Panc1 (cell line): ENCODE data around the gene TC2N. TPM values are rescaled to one million over a fixed set of nuclear protein-coding genes. Genes with fewer than 3 reads are reported as not detected.

ENCODE experiments used
- ATAC-seq: fragments of 200-7000 bp; cut with Tn5 transposase; 2 replicates; pipeline ENCODE4 v1.9.1; 2020; ENCODE audit warnings: mild to moderate bottlenecking, moderate library complexity
- BruUV-seq: library from RNA; stranded (reverse); fragments of 400-500 nt; replicated peaks from 2 replicates; lab custom pipeline; 2021; lab: Mats Ljungman, UMichigan
- CTCF ChIA-PET: fragments of 300-600 bp; sonication (Branson Sonifier 250); formaldehyde crosslinking; loops from one replicate; lab custom pipeline; 2022; ENCODE audit warnings: antibody characterized with exemption; lab: Charles Lee
- POLR2A ChIA-PET: fragments of 300-600 bp; sonication (Branson Sonifier 250); formaldehyde crosslinking; loops from one replicate; lab custom pipeline; 2022; ENCODE audit warnings: antibody characterized with exemption; lab: Charles Lee
- DNase-seq: peaks from one replicate; pipeline ENCODE4 v3.0.0-alpha.2; 2010; ENCODE audit warnings: low read depth, low spot score
- H3K27ac ChIP-seq: 2 replicates; pipeline ENCODE4 v1.5.1; 2011; ENCODE audit warnings: mild to moderate bottlenecking, low read length, inconsistent platforms
- H3K27me3 ChIP-seq: fragments of 200-500 bp; sonication (Bioruptor generic); 2 replicates; pipeline ENCODE4 v1.6.0; 2014; ENCODE audit warnings: low read length, inconsistent platforms; ENCODE audit not compliant: control insufficient read depth, insufficient read depth
- H3K36me3 ChIP-seq: fragments of 200-500 bp; sonication (Bioruptor generic); 2 replicates; pipeline ENCODE4 v1.5.1; 2014; ENCODE audit warnings: inconsistent platforms, mild to moderate bottlenecking, low read length, moderate library complexity; ENCODE audit not compliant: control insufficient read depth, insufficient read depth
- H3K4me1 ChIP-seq: 2 replicates; pipeline ENCODE4 v1.5.1; 2011; ENCODE audit warnings: inconsistent platforms, mild to moderate bottlenecking, low read length, moderate library complexity; ENCODE audit not compliant: control insufficient read depth, insufficient read depth
- H3K4me3 ChIP-seq, 2 experiments: 2 replicates each; pipeline ENCODE4 v1.5.1; 2011 to 2012; ENCODE audit warnings: low read depth in 2 of 2, low read length in 2 of 2, mild to moderate bottlenecking in 2 of 2, inconsistent platforms in 1 of 2, moderate library complexity in 1 of 2
- H3K9me3 ChIP-seq: fragments of 200-500 bp; sonication (Bioruptor generic); 2 replicates; pipeline ENCODE4 v1.5.1; 2014; ENCODE audit warnings: low read depth, mild to moderate bottlenecking, inconsistent platforms, low read length, moderate library complexity; ENCODE audit not compliant: control insufficient read depth, insufficient read depth
- POLR2AphosphoS5 ChIP-seq: IDR thresholded peaks from 2 replicates; pipeline ENCODE4 v1.6.1; 2012; ENCODE audit warnings: mild to moderate bottlenecking, low read depth, low read length, moderate library complexity
- SIN3A ChIP-seq: IDR thresholded peaks from 2 replicates; pipeline ENCODE4 v1.6.1; 2012; ENCODE audit warnings: low read depth, mild to moderate bottlenecking, low read length, moderate library complexity, borderline replicate concordance; ENCODE audit not compliant: insufficient read depth
- TCF7L2 ChIP-seq: IDR thresholded peaks from 2 replicates; pipeline ENCODE4 v1.6.1; 2011; ENCODE audit warnings: mild to moderate bottlenecking, low read depth, low read length, inconsistent platforms
- in situ Hi-C: cut with HindIII; loops from 2 replicates; pipeline ENCODE4 v1.10.0; 2016; ENCODE audit warnings: low sequenced_read_pairs, low pct_unique_long_range_greater_than_20kb
- intact Hi-C: fragments of 100-400 bp; cut with micrococcal nuclease; formaldehyde crosslinking; loops from one replicate; pipeline ENCODE4 v1.10.0; 2022; ENCODE audit not compliant: unreplicated experiment
- total RNA-seq: library from RNA; stranded (reverse); gene quantifications from one replicate; pipeline ENCODE4 v1.2.1, GENCODE V29; 2021; ENCODE audit not compliant: unreplicated experiment
- TF ChIP-seq, protein P1 (sequence below), 2 experiments: IDR thresholded peaks; 2 replicates each; pipeline ENCODE4 v1.6.1; 2011 to 2012; ENCODE audit warnings: low read depth in 2 of 2, control low read depth in 1 of 2, low read length in 1 of 2, mild to moderate bottlenecking in 1 of 2, moderate library complexity in 1 of 2; ENCODE audit not compliant: insufficient read depth in 1 of 2
- TF ChIP-seq, protein P2 (sequence below): fragments of 450-650 bp; IDR thresholded peaks from 2 replicates; pipeline ENCODE4 v1.5.1; 2017; ENCODE audit warnings: mild to moderate bottlenecking

Gene TC2N
- total RNA-seq, 1 experiment from 2014 or later = 0.49 TPM

DNA sequence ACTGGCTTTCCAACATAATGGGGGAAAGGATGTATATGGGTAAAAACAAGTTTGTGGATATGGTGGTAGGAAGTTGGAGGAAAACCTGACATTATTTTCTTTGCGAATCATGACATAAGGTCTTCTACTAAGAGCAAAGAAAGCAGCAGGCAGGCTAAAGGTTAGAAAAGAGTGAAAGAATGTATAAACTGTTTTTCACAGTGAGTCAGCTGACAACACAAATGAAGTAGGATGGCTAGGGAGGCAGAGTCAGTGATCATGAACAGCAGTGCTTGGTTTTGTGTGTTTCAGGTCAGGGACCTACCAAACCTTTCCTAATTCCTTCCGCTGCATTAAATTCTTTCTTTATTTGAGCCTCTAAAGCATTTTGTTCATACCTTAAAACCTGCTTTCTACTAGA lies 89.1 kb downstream of the TC2N start:
- no peaks in the 10 kb centered on the region for H3K9me3 ChIP-seq
- in situ Hi-C loops (no loop called here), intact Hi-C loops (no loop called here)
- H3K27ac ChIP-seq = no peak overlapping the region
- POLR2A ChIA-PET = no interaction called here
- H3K4me3 ChIP-seq = no peak overlapping the region
- no peaks in the 10 kb centered on the region for H3K36me3 ChIP-seq
- no TSS peak for BruUV-seq
- TF ChIP-seq, protein P1, sequence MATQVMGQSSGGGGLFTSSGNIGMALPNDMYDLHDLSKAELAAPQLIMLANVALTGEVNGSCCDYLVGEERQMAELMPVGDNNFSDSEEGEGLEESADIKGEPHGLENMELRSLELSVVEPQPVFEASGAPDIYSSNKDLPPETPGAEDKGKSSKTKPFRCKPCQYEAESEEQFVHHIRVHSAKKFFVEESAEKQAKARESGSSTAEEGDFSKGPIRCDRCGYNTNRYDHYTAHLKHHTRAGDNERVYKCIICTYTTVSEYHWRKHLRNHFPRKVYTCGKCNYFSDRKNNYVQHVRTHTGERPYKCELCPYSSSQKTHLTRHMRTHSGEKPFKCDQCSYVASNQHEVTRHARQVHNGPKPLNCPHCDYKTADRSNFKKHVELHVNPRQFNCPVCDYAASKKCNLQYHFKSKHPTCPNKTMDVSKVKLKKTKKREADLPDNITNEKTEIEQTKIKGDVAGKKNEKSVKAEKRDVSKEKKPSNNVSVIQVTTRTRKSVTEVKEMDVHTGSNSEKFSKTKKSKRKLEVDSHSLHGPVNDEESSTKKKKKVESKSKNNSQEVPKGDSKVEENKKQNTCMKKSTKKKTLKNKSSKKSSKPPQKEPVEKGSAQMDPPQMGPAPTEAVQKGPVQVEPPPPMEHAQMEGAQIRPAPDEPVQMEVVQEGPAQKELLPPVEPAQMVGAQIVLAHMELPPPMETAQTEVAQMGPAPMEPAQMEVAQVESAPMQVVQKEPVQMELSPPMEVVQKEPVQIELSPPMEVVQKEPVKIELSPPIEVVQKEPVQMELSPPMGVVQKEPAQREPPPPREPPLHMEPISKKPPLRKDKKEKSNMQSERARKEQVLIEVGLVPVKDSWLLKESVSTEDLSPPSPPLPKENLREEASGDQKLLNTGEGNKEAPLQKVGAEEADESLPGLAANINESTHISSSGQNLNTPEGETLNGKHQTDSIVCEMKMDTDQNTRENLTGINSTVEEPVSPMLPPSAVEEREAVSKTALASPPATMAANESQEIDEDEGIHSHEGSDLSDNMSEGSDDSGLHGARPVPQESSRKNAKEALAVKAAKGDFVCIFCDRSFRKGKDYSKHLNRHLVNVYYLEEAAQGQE (IDR thresholded peaks at IDR 0.05; ENCODE audit: insufficient read depth in 1 of 2, low read depth in 2 of 2, low read length in 1 of 2) = no peak
- TF ChIP-seq TCF7L2 = no peak
- no peak for TF ChIP-seq POLR2AphosphoS5
- TF ChIP-seq SIN3A = no peak
- TF ChIP-seq, protein P2, sequence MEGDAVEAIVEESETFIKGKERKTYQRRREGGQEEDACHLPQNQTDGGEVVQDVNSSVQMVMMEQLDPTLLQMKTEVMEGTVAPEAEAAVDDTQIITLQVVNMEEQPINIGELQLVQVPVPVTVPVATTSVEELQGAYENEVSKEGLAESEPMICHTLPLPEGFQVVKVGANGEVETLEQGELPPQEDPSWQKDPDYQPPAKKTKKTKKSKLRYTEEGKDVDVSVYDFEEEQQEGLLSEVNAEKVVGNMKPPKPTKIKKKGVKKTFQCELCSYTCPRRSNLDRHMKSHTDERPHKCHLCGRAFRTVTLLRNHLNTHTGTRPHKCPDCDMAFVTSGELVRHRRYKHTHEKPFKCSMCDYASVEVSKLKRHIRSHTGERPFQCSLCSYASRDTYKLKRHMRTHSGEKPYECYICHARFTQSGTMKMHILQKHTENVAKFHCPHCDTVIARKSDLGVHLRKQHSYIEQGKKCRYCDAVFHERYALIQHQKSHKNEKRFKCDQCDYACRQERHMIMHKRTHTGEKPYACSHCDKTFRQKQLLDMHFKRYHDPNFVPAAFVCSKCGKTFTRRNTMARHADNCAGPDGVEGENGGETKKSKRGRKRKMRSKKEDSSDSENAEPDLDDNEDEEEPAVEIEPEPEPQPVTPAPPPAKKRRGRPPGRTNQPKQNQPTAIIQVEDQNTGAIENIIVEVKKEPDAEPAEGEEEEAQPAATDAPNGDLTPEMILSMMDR = no peak
- H3K4me1 ChIP-seq = no peaks in the 10 kb centered on the region
- ATAC-seq (no peak), DNase-seq (no peak)
- CTCF ChIA-PET = no interaction called here
- H3K27me3 ChIP-seq = no peaks in the 10 kb centered on the region; the same call in 1 of the 2 replicates

DNA sequence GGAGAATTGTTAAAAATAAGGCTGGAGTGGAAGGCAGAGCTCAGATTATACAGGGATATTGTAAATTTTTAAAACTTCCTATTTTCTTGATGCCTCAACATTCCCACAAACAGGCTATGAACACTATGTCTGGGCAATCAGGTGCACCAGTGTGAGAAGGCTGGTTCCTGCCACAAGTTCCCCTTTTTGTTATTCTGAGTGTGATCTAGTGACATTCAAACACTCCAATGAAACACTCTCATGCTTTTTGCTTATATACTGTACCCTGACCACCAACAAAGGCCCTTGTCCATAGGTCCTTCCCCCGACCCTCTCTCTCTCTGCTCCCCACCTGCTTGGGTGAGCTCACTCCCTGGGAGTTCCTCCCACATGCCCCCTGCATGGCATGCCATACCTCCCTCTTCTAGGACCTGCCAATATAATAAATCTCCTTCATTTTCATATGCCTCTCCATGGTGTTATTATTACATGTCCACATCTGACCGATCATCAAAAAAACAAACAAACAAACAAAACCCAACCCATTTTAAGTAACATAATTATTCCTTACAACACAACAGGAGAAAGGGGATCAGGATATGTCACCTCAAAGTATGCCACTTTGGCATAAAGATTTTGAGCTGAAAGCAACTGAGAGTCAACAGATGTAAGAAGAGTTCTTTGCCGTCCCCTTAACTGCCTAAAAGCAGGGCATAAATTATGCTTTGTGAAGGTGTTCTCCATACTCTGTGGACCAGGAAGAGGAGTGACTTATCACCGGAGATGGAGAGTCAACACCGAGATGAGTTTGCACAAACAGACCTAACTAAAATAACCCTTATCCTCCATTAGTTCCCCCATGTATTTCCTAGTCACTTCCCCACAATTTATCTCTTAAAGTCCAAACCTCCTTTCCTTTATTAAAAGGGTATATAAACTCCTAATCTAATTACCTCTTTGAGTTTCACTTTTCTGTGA lies 92.9 kb downstream of the TC2N start:
- intact Hi-C loops = no loop called here
- H3K27me3 ChIP-seq = no peaks in the 10 kb centered on the region
- no peaks in the 10 kb centered on the region for H3K36me3 ChIP-seq
- no peak overlapping the region for H3K4me3 ChIP-seq
- H3K9me3 ChIP-seq = no peaks in the 10 kb centered on the region
- no TSS peak for BruUV-seq
- no peak for TF ChIP-seq POLR2AphosphoS5
- TF ChIP-seq, protein P1 (IDR thresholded peaks at IDR 0.05; ENCODE audit: insufficient read depth in 1 of 2, low read depth in 2 of 2, low read length in 1 of 2) = no peak
- TF ChIP-seq, protein P2 = no peak
- TF ChIP-seq TCF7L2 = no peak
- H3K4me1 ChIP-seq = no peaks in the 10 kb centered on the region
- H3K27ac ChIP-seq = no peak overlapping the region
- CTCF ChIA-PET = no interaction called here
- POLR2A ChIA-PET = no interaction called here
- in situ Hi-C loops = no loop called here
- DNase-seq (no peak), ATAC-seq (no peak)
